GM10248 (cell line): ENCODE measurements around the gene SHROOM1.

ENCODE experiments used
- CTCF ChIA-PET: fragments of 300-600 bp; sonication (Branson Sonifier 250); formaldehyde crosslinking; extraction: SDS; loops from one replicate; lab custom pipeline; 2021; ENCODE audit warnings: antibody characterized with exemption; lab: Yijun Ruan, JAX
- POLR2A ChIA-PET: fragments of 350-650 bp; sonication (Branson Sonifier 250); formaldehyde crosslinking; extraction: SDS; loops from one replicate; lab custom pipeline; 2020; ENCODE audit warnings: antibody characterized with exemption; lab: Yijun Ruan, JAX
- DNase-seq: peaks from one replicate; pipeline ENCODE4 v3.0.0; 2012; ENCODE audit errors: extremely low spot score
- TF ChIP-seq, protein P1 (sequence below): IDR thresholded peaks from 2 replicates; pipeline ENCODE4 v1.5.1; 2012; ENCODE audit warnings: mild to moderate bottlenecking, low read depth; ENCODE audit errors: extremely low read depth, missing control alignments, control extremely low read depth

The SHROOM1 gene

DNA sequence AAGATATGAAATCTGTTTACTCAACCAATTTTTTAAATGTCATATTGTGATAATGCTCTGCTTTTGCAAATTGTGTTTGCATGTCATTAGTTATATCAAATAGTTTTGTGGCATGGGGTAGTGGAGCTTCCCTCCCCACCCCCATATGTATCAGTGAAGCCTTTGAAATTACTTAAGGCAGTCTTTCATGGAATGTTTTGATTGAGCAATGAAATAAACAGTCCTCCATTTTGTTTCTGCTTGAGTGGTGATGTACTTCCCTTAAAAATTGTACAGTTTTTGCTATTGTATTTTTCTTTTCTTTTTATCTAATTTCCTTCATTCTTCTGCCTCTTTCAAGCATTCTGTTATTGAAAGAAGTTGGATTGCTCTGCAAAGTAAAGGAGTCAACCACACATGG lies 13.9 kb downstream of the SHROOM1 start:
- TF ChIP-seq, protein P1, sequence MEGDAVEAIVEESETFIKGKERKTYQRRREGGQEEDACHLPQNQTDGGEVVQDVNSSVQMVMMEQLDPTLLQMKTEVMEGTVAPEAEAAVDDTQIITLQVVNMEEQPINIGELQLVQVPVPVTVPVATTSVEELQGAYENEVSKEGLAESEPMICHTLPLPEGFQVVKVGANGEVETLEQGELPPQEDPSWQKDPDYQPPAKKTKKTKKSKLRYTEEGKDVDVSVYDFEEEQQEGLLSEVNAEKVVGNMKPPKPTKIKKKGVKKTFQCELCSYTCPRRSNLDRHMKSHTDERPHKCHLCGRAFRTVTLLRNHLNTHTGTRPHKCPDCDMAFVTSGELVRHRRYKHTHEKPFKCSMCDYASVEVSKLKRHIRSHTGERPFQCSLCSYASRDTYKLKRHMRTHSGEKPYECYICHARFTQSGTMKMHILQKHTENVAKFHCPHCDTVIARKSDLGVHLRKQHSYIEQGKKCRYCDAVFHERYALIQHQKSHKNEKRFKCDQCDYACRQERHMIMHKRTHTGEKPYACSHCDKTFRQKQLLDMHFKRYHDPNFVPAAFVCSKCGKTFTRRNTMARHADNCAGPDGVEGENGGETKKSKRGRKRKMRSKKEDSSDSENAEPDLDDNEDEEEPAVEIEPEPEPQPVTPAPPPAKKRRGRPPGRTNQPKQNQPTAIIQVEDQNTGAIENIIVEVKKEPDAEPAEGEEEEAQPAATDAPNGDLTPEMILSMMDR: no peak
- CTCF ChIA-PET: interaction anchor here (1.6 to 9.3 kb wide), 6 partner anchors 9 to 429 kb away, joined by 5 to 90 read pairs (median 26); no protein-coding TSS in a partner anchor
- DNase-seq: no peak
- POLR2A ChIA-PET: no interaction called here

DNA sequence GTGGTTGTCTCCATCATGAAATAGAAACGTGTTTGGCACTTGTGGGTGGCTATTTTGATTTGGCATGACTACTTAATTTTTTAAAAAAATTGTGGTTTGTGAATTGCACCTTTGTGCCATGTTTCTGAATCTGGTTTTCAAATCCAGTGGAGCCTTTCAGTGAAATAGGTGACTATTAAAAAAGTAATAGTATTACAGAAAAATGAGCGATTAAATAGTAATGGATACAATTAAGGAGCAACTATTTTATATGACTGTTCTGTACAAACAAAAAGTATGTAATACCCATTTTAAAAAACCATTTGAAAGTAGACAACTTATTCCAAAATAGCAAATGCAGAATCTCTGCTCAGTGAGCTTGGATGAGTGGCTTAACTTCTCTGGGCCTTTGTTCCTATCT lies 14.4 kb downstream of the SHROOM1 start:
- TF ChIP-seq, protein P1: no peak
- no peak for DNase-seq
- POLR2A ChIA-PET: no interaction called here
- CTCF ChIA-PET: interaction anchor here (1.5 to 9.3 kb wide), 7 partner anchors 7 to 395 kb away, joined by 3 to 90 read pairs (median 7); no protein-coding TSS in a partner anchor

DNA sequence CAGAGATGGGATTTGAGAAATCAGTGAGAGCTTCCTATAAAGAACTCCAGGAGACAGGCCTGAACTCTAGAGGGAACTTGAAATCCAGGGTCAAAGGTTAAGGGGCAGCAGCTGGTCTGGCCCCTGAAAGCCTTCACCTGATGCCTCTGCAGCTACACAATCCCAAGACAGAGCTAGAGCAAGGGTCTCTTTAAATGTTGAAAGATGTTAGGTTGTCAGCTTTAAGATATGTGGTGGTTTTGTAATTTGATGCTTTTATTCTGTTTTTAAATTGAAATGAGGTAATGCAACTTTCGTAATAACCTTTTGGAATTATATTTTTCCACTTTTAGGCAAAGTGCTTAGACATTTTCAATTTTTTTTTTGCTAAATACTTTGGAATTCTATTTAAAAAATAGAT lies 15.0 kb downstream of the SHROOM1 start:
- ChIA-PET CTCF (interaction anchor here (0.7 to 3.8 kb wide), 8 partner anchors 8 to 429 kb away, joined by 3 to 22 read pairs (median 4); no protein-coding TSS in a partner anchor), POLR2A (no interaction called here)
- DNase-seq: no peak
- TF ChIP-seq, protein P1: no peak

DNA sequence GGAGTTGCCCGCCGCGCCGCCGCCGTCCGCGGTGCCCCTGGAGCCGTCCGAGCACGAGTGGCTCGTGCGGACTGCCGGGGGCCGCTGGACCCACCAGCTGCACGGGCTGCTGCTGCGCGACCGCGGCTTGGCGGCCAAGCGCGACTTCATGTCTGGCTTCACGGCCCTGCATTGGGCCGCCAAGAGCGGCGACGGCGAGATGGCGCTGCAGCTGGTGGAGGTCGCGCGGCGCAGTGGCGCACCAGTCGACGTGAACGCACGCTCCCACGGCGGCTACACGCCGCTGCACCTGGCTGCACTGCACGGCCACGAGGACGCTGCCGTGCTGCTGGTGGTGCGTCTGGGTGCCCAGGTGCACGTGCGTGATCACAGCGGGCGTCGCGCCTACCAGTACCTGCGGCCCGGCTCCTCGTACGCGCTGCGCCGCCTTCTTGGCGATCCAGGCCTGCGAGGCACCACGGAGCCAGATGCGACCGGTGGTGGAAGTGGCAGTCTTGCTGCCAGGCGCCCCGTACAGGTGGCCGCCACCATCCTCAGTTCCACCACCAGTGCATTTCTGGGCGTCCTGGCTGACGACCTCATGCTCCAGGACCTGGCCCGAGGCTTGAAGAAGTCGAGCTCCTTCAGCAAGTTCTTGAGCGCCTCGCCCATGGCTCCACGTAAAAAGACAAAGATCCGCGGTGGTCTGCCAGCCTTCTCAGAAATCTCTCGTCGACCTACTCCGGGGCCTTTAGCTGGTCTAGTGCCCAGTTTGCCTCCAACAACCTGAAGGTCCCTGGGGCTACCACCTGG lies 15.7 kb downstream of the SHROOM1 start:
- TF ChIP-seq, protein P1: no peak
- ChIA-PET CTCF (interaction anchor here (0.7 to 3.8 kb wide), 11 partner anchors 8 to 428 kb away, joined by 3 to 22 read pairs (median 3); no protein-coding TSS in a partner anchor), POLR2A (no interaction called here)
- DNase-seq: no peak

DNA sequence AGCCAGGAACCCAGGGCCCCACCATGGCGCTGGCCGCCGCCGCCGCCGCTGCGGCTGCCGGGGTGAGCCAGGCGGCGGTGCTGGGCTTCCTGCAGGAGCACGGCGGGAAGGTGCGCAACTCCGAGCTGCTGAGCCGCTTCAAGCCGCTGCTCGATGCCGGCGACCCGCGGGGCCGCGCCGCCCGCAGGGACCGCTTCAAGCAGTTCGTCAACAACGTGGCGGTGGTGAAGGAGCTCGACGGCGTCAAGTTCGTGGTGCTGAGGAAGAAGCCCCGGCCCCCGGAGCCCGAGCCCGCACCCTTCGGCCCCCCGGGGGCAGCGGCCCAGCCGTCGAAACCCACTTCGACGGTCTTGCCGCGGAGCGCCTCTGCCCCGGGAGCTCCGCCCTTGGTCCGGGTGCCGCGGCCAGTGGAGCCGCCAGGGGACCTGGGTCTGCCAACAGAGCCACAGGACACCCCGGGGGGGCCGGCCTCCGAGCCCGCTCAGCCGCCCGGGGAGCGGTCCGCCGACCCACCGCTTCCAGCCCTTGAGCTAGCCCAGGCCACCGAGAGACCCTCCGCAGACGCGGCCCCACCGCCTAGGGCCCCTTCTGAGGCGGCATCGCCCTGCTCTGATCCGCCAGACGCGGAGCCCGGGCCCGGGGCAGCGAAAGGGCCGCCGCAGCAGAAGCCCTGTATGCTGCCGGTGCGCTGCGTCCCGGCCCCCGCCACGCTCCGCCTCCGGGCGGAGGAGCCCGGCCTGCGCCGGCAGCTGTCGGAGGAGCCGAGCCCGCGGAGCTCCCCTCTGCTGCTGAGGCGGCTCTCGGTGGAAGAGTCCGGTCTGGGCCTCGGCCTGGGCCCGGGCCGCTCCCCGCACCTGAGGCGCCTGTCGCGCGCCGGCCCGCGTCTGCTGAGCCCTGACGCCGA lies 16.6 kb downstream of the SHROOM1 start:
- ChIA-PET POLR2A (no interaction called here), CTCF (interaction anchor here (0.8 to 3.8 kb wide), 9 partner anchors 11 to 393 kb away, joined by 3 to 22 read pairs (median 4); partner anchors contain the start of gene SHROOM1)
- peak; percentile 59 for DNase-seq
- TF ChIP-seq, protein P1: no peak
